ENCODE measurements around the gene ACTR10.

ACTR10 gene

GRCh38 chr14:58272588-58273372, 72.8 kb downstream of the ACTR10 start:
- H3K27me3 ChIP-seq (ENCODE audit: insufficient read depth, low read length) = no peaks in the 10 kb centered on the region
- H3K4me3 ChIP-seq (ENCODE audit: low read length) = no peak overlapping the region
- no peak overlapping the region for H3K27ac ChIP-seq (ENCODE audit: low read length)
- H3K36me3 ChIP-seq (ENCODE audit: insufficient read depth, low read depth, low read length) = peaks cover 80% of the 10 kb centered on the region
- no peaks in the 10 kb centered on the region for H3K4me1 ChIP-seq (ENCODE audit: insufficient read depth, low read length)
- H3K9ac ChIP-seq (ENCODE audit: low read depth, low read length) = no peak overlapping the region
- H3K9me3 ChIP-seq (ENCODE audit: insufficient read depth, low read depth, low read length) = no peaks in the 10 kb centered on the region

DNA sequence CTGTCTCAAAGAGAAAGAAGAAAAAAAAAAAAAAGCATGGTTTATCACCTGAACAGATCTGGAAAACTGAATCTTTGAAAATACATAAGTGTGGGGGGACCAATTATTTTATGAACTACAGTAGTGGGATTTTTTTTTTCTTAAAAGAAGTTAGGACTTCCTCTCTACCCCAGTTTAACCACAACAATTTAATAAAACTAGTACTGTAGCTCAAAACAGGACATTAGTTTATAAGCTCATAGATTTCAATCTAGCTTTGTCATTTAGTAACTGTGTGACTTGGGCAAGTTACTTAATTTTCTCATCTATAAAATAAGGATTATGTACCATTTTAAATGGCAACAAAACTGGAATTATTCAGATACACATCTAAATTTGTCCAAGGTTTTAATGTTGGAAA, 74.9 kb downstream of the ACTR10 start:
- Histone ChIP-seq H3K9me3 (ENCODE audit: insufficient read depth, low read depth, low read length) (no peaks in the 10 kb centered on the region), H3K4me3 (ENCODE audit: low read length) (no peak overlapping the region), H3K27me3 (ENCODE audit: insufficient read depth, low read length) (no peaks in the 10 kb centered on the region), H3K36me3 (ENCODE audit: insufficient read depth, low read depth, low read length) (peaks cover 80% of the 10 kb centered on the region), H3K27ac (ENCODE audit: low read length) (no peak overlapping the region), H3K9ac (ENCODE audit: low read depth, low read length) (no peak overlapping the region), H3K4me1 (ENCODE audit: insufficient read depth, low read length) (no peaks in the 10 kb centered on the region)

- Histone ChIP-seq H3K27me3 (ENCODE audit: insufficient read depth, low read length) (no peaks in the 10 kb centered on the region), H3K36me3 (ENCODE audit: insufficient read depth, low read depth, low read length) (peaks cover 77% of the 10 kb centered on the region), H3K4me1 (ENCODE audit: insufficient read depth, low read length) (no peaks in the 10 kb centered on the region), H3K9me3 (ENCODE audit: insufficient read depth, low read depth, low read length) (no peaks in the 10 kb centered on the region), H3K4me3 (ENCODE audit: low read length) (no peak overlapping the region), H3K9ac (ENCODE audit: low read depth, low read length) (no peak overlapping the region), H3K27ac (ENCODE audit: low read length) (no peak overlapping the region)
These were observed 75.7 kb downstream of the ACTR10 start for GRCh38 chr14:58275527-58276190.

- Histone ChIP-seq H3K27ac (ENCODE audit: low read length) (no peak overlapping the region), H3K36me3 (ENCODE audit: insufficient read depth, low read depth, low read length) (peaks cover 77% of the 10 kb centered on the region), H3K9ac (ENCODE audit: low read depth, low read length) (no peak overlapping the region), H3K4me1 (ENCODE audit: insufficient read depth, low read length) (no peaks in the 10 kb centered on the region), H3K4me3 (ENCODE audit: low read length) (no peak overlapping the region), H3K9me3 (ENCODE audit: insufficient read depth, low read depth, low read length) (no peaks in the 10 kb centered on the region), H3K27me3 (ENCODE audit: insufficient read depth, low read length) (no peaks in the 10 kb centered on the region)
These were observed 76.3 kb downstream of the ACTR10 start for GRCh38 chr14:58276208-58276607.

DNA sequence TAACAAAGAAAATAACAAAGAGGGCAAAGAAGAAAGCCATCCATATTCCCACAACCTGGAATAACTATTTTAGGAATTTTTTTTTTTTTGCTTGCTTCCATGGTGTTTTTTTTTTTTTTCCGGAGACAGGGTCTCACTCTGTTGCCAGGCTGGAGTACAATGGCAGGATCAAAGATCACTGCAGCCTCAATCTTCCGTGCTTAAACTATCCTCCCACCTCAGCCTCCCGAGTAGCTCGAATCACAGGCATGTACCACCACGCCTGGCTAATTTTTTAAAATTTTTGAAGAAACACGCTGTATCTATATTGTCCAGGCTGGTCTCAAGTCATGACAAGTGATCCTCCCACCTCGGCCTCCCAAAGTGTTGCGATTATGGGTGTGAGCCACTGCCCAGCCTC, 78.2 kb downstream of the ACTR10 start:
- Histone ChIP-seq H3K9ac (ENCODE audit: low read depth, low read length) (no peak overlapping the region), H3K27ac (ENCODE audit: low read length) (no peak overlapping the region), H3K36me3 (ENCODE audit: insufficient read depth, low read depth, low read length) (peaks cover 77% of the 10 kb centered on the region), H3K4me3 (ENCODE audit: low read length) (no peak overlapping the region), H3K9me3 (ENCODE audit: insufficient read depth, low read depth, low read length) (no peaks in the 10 kb centered on the region), H3K4me1 (ENCODE audit: insufficient read depth, low read length) (no peaks in the 10 kb centered on the region), H3K27me3 (ENCODE audit: insufficient read depth, low read length) (no peaks in the 10 kb centered on the region)

GRCh38 chr14:58280954-58281787, 81.2 kb downstream of the ACTR10 start:
- Histone ChIP-seq H3K9me3 (ENCODE audit: insufficient read depth, low read depth, low read length) (no peaks in the 10 kb centered on the region), H3K4me1 (ENCODE audit: insufficient read depth, low read length) (no peaks in the 10 kb centered on the region), H3K27me3 (ENCODE audit: insufficient read depth, low read length) (no peaks in the 10 kb centered on the region), H3K36me3 (ENCODE audit: insufficient read depth, low read depth, low read length) (peaks cover 90% of the 10 kb centered on the region), H3K27ac (ENCODE audit: low read length) (no peak overlapping the region), H3K9ac (ENCODE audit: low read depth, low read length) (no peak overlapping the region), H3K4me3 (ENCODE audit: low read length) (no peak overlapping the region)

- Histone ChIP-seq H3K27ac (ENCODE audit: low read length) (no peak overlapping the region), H3K9ac (ENCODE audit: low read depth, low read length) (no peak overlapping the region), H3K9me3 (ENCODE audit: insufficient read depth, low read depth, low read length) (no peaks in the 10 kb centered on the region), H3K36me3 (ENCODE audit: insufficient read depth, low read depth, low read length) (peaks cover 92% of the 10 kb centered on the region), H3K4me1 (ENCODE audit: insufficient read depth, low read length) (no peaks in the 10 kb centered on the region), H3K27me3 (ENCODE audit: insufficient read depth, low read length) (no peaks in the 10 kb centered on the region), H3K4me3 (ENCODE audit: low read length) (no peak overlapping the region)
These were observed 82.0 kb downstream of the ACTR10 start for GRCh38 chr14:58281969-58282368.

DNA sequence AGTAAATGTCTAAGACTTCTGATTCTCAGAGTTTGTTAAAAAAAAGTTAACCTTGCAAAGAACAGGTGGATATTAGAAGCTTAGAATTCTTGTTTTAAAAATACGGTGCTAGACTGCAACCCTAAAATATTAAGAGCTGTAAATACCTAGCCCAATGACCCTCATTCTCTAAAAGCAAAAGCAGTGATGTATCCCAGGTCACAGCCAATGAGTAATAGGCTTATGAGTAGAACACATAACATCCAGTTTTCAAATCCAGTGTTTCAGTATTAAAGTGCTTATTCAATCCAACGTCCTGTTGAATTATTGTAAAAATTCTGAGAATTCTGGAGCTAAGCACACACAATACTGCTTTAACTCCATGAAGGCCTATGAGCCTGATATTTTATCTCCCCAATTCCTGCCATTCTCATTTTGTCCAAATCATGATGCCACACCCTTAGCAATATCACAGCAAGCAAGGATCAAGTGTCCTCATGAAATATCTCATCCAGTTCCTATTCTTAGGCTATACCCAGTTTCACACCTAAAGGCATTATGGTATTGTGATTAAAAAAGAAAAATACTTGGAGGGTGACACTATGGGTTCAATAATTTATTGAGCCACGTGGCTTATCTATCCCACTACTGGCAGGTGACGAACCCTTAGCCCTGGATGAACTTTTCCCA, 83.1 kb downstream of the ACTR10 start:
- H3K36me3 ChIP-seq (ENCODE audit: insufficient read depth, low read depth, low read length) = peaks cover 94% of the 10 kb centered on the region
- no peaks in the 10 kb centered on the region for H3K27me3 ChIP-seq (ENCODE audit: insufficient read depth, low read length)
- no peaks in the 10 kb centered on the region for H3K9me3 ChIP-seq (ENCODE audit: insufficient read depth, low read depth, low read length)
- no peaks in the 10 kb centered on the region for H3K4me1 ChIP-seq (ENCODE audit: insufficient read depth, low read length)
- H3K27ac ChIP-seq (ENCODE audit: low read length) = no peak overlapping the region
- H3K9ac ChIP-seq (ENCODE audit: low read depth, low read length) = no peak overlapping the region
- no peak overlapping the region for H3K4me3 ChIP-seq (ENCODE audit: low read length)

- H3K36me3 ChIP-seq (ENCODE audit: insufficient read depth, low read depth, low read length) = peaks cover 94% of the 10 kb centered on the region
- H3K4me1 ChIP-seq (ENCODE audit: insufficient read depth, low read length) = no peaks in the 10 kb centered on the region
- H3K9ac ChIP-seq (ENCODE audit: low read depth, low read length) = no peak overlapping the region
- no peak overlapping the region for H3K27ac ChIP-seq (ENCODE audit: low read length)
- H3K4me3 ChIP-seq (ENCODE audit: low read length) = no peak overlapping the region
- no peaks in the 10 kb centered on the region for H3K27me3 ChIP-seq (ENCODE audit: insufficient read depth, low read length)
- no peaks in the 10 kb centered on the region for H3K9me3 ChIP-seq (ENCODE audit: insufficient read depth, low read depth, low read length)
These were observed 83.8 kb downstream of the ACTR10 start for GRCh38 chr14:58283730-58284129.

DNA sequence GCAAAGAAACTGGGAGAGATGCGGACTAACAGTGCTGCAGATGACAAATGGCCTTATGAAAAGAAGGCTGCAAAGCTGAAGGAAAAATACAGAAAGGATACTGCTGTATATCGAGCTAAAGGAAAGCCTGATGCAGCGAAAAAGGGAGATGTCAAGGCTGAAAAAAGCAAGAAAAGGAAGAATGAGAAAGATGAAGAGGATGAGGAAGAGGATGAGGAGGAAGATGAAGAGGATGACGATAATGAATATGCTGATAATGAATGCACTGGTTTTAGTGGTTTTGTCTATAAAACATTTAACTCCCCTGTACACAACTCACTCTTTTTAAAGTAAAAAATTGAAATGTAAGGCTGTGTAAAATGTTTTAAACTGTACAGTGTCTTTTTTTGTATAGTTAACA, 85.2 kb downstream of the ACTR10 start:
- H3K9me3 ChIP-seq (ENCODE audit: insufficient read depth, low read depth, low read length) = no peaks in the 10 kb centered on the region
- no peaks in the 10 kb centered on the region for H3K4me1 ChIP-seq (ENCODE audit: insufficient read depth, low read length)
- no peak overlapping the region for H3K4me3 ChIP-seq (ENCODE audit: low read length)
- H3K27me3 ChIP-seq (ENCODE audit: insufficient read depth, low read length) = no peaks in the 10 kb centered on the region
- H3K36me3 ChIP-seq (ENCODE audit: insufficient read depth, low read depth, low read length) = peaks cover 96% of the 10 kb centered on the region
- H3K9ac ChIP-seq (ENCODE audit: low read depth, low read length) = no peak overlapping the region
- no peak overlapping the region for H3K27ac ChIP-seq (ENCODE audit: low read length)

Measured in iPS-20b (cell line).